Right lung (tissue), 5 donors: ENCODE data around the gene PCNX2. TPM values are rescaled to one million over a fixed set of nuclear protein-coding genes. Genes with fewer than 3 reads are reported as not detected.
"Not testable (repeated sequence)": the region's sequence is repeated elsewhere in the genome, so short reads cannot be mapped to it uniquely, and the experiment has no call there.

Source experiments
- DNase-seq, 2 donors: peaks; one replicate each; pipeline ENCODE4 v3.0.0-alpha.2; 2013
- polyA plus RNA-seq, 5 donors: library from polyadenylated mRNA; unstranded; fragments of 120-200 nt; gene quantifications; one replicate each; pipeline versions ENCODE4 v1.2.1 to v1.2.3, GENCODE V29; 2013; ENCODE audit warnings: inconsistent platforms in 1 of 5, low replicate concordance in 1 of 5; ENCODE audit not compliant: insufficient read length in 5 of 5, insufficient read depth in 1 of 5

Gene PCNX2
- polyA plus RNA-seq, 5 donors: 8.2 to 13.1 (median 12.6) TPM

- DNase-seq: not testable (repeated sequence)
Observed at GRCh38 chr1:233107716-233108130, 187.8 kb downstream of the PCNX2 start.

GRCh38 chr1:233107130-233107660 lies 188.3 kb downstream of the PCNX2 start:
- DNase-seq: no peak

DNA sequence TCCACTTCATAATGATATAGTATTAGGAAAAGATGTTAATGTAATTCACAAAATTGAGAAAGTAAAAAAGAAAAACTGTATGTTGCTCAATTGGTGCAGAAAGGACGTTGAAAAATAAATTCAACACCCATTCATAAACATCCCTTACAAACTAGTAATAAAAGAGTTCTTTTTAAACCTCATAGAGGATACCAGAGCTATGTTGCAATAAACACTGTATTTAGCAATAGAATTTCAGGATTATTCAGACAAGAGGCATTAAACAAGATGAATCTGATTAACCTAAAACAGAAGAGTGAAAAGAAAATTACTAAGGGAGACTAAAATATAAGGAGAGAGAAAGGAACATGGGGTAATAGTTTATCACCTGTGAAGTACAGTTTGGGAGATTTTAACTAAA lies 190.3 kb downstream of the PCNX2 start:
- DNase-seq: no peak

DNA sequence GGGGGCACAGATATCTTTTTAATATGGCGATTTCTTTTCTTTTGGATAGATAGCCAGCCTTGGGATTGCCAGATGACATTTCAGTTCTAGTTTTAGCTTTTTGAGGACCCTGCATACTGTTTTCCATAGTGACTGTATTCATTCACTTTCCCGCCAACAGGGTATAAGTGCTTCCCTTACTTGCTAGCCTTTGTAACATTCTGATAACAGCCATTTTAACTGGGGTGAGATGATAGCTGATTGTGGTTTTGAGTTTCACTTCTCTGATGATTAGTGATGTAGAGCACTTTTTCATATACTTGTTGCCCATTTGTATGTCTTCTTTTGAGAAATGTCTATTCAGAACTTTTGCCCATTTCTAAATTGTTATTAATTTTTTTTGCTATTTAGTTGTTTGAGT lies 193.2 kb downstream of the PCNX2 start:
- no peak for DNase-seq

DNA sequence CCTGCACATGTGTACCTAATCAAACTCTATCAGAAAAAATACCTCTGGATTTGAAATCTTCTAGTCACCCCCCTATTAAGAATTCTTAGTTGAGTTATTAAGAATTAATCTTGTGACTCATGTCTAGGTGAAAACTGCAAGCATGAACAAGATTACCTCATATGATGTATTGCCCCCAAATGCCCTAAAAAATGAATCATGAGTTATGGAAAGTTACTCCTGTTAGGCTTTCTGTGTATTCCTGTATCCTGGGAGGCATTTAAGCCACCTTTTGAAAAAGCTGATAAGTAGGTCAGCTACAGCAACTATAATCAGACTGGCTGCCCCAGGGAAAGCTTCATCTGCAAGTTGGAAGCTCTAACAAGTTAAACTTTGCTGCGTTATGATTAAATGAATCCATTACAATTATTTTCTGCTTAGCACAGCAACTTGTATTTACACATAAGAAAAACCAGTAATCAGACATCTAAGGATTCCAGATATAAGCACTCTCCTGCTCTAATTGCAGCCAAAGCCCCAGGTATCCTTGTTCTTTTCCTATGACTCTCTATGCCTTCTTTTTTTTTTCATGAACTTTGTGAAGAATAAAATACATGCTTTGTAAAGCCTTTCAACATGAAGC lies 197.5 kb downstream of the PCNX2 start:
- DNase-seq: no peak

- no peak for DNase-seq
Observed at GRCh38 chr1:233097546-233097945, 198.0 kb downstream of the PCNX2 start.

- DNase-seq: no peak
Observed at GRCh38 chr1:233094691-233095090, 200.8 kb downstream of the PCNX2 start.

DNA sequence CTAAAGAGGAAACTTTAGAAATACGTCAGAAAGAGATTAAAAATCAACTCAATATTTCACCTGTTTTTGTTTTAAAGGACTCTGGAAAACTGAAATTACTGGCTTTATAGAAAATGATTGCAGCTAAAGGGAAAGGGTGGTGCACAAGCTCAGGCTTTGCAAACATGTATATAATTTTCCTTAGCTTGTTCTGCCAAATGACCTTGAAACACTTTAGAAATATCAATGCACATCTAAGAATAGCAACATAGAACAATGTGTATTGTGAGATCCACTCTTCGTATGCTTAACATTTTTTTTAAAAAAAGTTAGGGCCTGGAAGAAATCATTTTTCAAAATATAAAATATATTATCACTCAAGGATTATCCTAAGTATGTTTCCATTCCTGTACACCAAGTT lies 201.3 kb downstream of the PCNX2 start:
- DNase-seq: no peak

- no peak for DNase-seq
Observed at GRCh38 chr1:233090746-233091494, 204.6 kb downstream of the PCNX2 start.

- DNase-seq: no peak
Observed at GRCh38 chr1:233089251-233089650, 206.3 kb downstream of the PCNX2 start.

DNA sequence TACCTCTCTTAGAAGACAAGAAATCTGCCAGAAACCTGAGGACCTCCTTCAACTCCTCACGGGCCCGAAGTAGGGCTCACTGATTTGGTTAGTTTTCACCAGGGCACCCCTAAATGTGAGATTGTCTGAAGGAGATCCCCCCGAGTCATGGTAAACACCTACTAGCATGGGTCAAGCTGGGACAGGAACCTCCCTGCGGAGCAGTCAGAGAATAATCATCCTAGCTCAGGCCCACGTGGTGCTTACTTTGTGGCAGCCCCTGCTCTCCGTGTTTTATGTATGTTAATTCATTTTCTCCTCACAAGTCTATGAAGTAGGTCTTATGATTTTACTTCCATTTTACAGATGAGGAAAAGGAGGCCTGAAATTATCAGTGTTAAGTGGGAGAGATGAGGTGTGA lies 206.9 kb downstream of the PCNX2 start:
- no peak for DNase-seq

- no peak for DNase-seq
Observed at GRCh38 chr1:233086961-233087881, 208.3 kb downstream of the PCNX2 start.

DNA sequence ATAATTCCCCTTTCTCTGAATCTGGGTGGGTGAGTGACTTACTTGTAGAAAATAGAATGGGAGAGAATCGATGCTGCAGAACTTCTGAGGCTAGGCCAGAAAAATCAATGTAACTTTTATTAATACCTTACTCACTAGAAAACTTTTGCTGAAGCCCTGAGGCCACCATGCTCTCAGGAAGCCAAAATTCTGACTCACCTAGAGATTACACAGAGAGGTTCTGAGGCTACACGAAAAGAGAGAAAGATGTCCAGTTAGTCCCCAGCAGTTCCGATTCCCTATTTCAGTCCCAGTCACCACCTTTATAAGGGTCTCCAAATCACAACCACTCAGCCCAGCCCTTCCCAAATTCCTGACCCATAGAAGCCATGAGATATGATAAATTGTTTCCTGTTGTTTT lies 210.0 kb downstream of the PCNX2 start:
- DNase-seq: no peak

- no peak for DNase-seq
Observed at GRCh38 chr1:233082778-233083550, 212.6 kb downstream of the PCNX2 start.

DNA sequence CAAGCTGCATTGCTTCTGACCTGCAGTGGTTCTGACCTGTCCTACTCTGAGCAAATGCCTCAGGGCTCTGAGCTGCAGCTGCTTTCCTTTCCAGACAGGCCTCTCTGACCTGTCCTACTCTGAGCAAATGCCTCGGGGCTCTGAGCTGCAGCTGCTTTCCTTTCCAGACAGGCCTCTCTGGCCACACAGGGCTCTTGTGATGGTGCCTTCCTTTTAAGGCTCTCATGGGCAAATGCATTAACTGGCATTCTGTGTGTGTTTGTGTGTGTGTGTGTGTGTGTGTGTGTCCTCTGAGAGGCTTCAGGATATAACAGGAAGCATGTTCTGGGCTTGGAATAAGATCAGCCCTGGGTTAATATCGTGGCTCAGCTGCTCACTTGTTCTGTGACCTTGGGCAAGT lies 213.8 kb downstream of the PCNX2 start:
- no peak for DNase-seq

DNA sequence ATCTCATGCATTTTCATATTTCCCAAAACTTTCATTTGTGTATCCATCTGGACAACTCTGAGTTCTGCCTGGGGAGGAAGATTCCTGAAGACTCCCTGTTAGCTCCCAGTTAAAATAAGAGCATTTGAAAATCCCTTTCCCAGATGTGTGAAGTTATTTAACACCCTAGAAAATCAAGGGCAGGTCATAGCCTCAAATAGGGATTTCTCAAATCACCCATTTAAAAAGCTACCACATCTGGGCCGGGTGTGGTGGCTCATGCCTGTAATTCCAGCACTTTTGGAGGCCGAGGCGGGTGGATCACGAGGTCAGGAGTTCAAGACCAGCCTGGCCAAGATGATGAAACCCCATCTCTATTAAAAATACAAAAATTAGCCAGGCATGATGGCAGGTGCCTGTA lies 214.7 kb downstream of the PCNX2 start:
- not testable (repeated sequence) for DNase-seq

GRCh38 chr1:233080286-233080685 lies 215.2 kb downstream of the PCNX2 start:
- no peak for DNase-seq

GRCh38 chr1:233079574-233079973 lies 216.0 kb downstream of the PCNX2 start:
- no peak for DNase-seq

DNA sequence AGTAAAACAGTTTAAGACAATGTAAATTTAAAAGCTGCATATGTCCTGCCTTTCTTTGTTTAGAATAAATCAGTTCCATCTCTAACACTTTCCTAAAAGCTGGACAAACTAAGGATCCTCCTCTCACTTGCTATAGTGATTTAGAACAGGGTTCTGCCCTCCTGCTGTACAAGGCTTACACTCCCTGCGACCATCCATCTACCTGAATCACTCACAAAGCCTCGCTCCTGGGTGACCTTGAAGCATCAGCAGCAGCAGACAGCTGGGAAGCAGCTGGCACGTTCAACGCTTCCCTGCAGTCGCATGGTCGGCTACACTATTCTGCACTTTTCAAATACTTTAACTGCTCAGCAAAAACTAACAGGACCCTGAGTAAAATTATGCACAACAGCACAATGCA lies 217.1 kb downstream of the PCNX2 start:
- DNase-seq: no peak

- no peak for DNase-seq
Observed at GRCh38 chr1:233075915-233076295, 219.6 kb downstream of the PCNX2 start.

DNA sequence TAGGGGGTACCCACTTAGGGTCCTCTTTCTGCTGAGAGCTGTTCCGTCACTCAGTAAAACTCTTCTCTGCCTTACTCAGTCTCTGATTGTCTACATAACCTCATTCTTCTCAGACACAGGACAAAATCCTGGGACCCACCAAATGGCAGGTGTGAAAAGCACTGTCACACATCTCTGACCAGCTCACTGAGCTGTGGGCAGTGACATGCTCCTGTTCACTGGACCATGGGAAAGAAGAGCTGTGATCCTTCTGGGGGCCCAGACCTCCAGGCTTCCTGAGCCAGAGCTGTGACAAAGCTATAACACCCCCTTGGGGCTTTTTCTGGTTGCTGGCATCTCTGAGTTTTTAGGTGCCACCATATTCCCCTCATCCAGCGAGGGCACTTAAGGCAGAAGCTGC lies 229.4 kb downstream of the PCNX2 start:
- no peak for DNase-seq

GRCh38 chr1:233065685-233066084 lies 229.8 kb downstream of the PCNX2 start:
- no peak for DNase-seq
